Fibroblast of mammary gland (primary cell): ENCODE measurements around the gene PURB.
"Not testable (repeated sequence)": the region's sequence is repeated elsewhere in the genome, so short reads cannot be mapped to it uniquely, and the experiment has no call there.

Experiments
- DNase-seq: peaks from one replicate; pipeline ENCODE4 v3.0.0-alpha.2; 2010; ENCODE audit warnings: low read depth
- H3K4me3 ChIP-seq: 2 replicates; pipeline ENCODE4 v1.5.1; 2011; ENCODE audit warnings: low read depth, mild to moderate bottlenecking, low read length, moderate library complexity; ENCODE audit not compliant: control insufficient read depth
- CTCF ChIP-seq: conservative IDR thresholded peaks from 2 replicates; pipeline ENCODE4 v1.5.1; 2011; ENCODE audit warnings: low read depth, low read length, inconsistent platforms; ENCODE audit not compliant: control insufficient read depth, insufficient read depth

PURB gene

GRCh38 chr7:44872787-44873186 is 12.5 kb downstream of the PURB start:
- no peak overlapping the region for H3K4me3 ChIP-seq
- no peak for DNase-seq
- no peak for TF ChIP-seq CTCF

DNA sequence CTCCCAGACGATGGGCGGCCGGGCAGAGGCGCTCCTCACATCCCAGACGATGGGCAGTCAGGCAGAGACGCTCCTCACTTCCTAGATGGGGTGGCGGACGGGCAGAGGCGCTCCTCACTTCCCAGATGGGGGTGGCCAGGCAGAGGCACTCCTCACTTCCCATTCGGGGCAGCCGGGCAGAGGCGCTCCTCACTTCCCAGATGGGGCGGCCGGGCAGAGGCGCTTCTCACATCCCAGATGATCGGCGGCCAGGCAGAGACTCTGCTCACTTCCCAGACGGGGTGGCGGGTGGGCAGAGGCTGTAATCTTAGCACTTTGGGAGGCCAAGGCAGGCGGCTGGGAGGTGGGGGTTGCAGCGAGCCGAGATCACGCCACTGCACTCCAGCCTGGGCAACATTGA is 13.4 kb downstream of the PURB start:
- DNase-seq, H3K4me3 ChIP-seq: not testable (repeated sequence)

DNA sequence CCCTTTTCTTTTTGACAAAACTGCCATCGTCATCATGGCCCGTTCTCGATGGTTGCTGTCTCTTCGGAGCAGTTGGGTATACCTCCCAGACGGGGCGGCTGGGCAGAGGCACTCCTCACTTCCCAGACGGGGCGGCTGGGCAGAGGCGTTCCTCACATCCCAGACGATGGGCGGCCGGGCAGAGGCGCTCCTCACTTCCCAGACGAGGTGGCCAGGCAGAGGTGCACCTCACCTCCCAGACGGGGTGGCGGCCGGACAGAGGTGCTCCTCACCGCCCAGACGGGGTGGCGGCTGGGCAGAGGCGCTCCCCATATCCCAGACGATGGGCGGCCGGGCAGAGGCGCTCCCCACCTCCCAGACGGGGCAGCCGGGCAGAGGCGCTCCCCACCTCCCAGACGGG is 14.6 kb downstream of the PURB start:
- DNase-seq, H3K4me3 ChIP-seq: not testable (repeated sequence)

- not testable (repeated sequence) for H3K4me3 ChIP-seq, DNase-seq
Measured at GRCh38 chr7:44870336-44870735, 15.0 kb downstream of the PURB start.

DNA sequence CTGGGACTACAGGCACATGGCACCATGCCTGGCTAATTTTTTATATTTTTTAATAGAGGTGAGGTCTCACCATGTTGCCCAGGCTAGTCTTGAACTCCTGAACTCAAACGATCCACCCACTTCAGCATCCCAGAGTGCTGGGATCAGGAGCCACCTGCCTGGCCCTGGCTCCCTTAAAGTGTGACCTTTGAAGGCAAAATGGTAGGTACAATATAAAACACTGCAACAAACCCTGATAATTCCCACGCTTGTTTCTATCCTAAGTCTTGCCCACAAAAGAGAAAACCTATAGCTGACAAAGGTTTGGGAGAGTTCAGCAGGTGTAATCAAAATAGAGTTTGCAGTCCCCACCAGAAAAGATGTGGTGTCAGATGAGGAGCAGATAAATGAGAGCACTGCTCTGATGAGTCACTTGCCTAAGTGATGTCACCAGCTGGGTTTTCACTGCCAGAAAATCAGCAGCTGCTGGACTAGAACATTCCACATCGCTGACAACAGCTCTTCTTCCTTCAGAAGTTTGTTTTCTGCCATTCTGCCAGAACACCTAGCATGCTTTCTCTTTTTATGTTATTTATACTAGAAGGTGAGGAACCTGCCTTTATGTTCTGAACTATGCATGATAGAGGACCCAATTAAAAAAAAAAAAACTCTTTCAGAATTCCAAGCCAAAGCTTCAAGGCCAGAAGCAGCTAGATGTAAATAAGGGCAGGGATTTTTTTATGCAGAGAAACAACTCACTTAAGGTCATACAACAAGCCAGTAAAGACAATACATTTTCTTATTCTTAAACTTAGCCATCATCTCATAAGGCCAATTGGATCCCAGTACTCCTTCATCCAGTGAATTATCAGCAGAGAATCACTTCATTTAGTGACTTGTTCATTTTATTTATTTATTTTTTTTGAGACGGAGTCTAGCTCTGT is 18.0 kb downstream of the PURB start:
- DNase-seq = peak; percentile 94
- H3K4me3 ChIP-seq = no peak overlapping the region
- TF ChIP-seq CTCF = no peak

GRCh38 chr7:44861949-44862348 is 23.4 kb downstream of the PURB start:
- DNase-seq = peak; percentile 46
- not testable (repeated sequence) for H3K4me3 ChIP-seq

- H3K4me3 ChIP-seq = no peak overlapping the region
- no peak for TF ChIP-seq CTCF
- DNase-seq = no peak
Measured at GRCh38 chr7:44858161-44858560, 27.2 kb downstream of the PURB start.

- TF ChIP-seq CTCF = no peak
- no peak for DNase-seq
- H3K4me3 ChIP-seq = no peak overlapping the region
Measured at GRCh38 chr7:44854644-44855364, 30.5 kb downstream of the PURB start.

DNA sequence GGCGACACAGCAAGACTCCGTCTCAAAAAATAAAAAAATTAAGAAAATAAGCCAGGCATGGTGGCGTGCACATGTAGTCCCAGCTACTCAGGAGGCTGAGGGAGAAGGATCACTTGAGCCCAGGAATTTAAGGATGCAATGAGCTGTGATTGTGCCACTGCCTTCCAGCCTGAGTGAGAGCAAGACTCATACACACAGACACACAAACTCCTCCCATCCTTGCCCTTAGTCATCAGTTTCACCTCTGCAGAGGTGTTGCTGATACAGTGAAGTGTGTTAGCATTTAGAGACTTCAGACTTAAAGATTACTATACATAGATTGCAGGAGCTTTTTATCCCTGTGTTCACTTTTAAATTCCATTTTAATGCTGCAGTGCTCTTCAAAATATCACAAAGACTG is 31.9 kb downstream of the PURB start:
- H3K4me3 ChIP-seq = no peak overlapping the region
- no peak for TF ChIP-seq CTCF
- no peak for DNase-seq
